CD4-positive, CD25-positive, alpha-beta regulatory T cell (primary cell): Measurements from ENCODE around the gene CDK6. TPM values are rescaled to one million over a fixed set of nuclear protein-coding genes. Genes with fewer than 3 reads are reported as not detected.

Experiments
- ATAC-seq, 2 donors: fragments of 150-1000 bp; cut with Tn5 transposase; one replicate each; pipeline ENCODE4 v1.10.0; 2021; ENCODE audit warnings: low read depth in 2 of 2, moderate number of reproducible peaks in 2 of 2, moderate library complexity in 1 of 2
- DNase-seq, 3 donors: peaks; one replicate each; pipeline versions ENCODE4 v3.0.0 to v3.0.0-alpha.2; 2012 to 2022; ENCODE audit warnings: mixed read lengths in 1 of 3
- H3K27ac ChIP-seq: one replicate; pipeline ENCODE4 v1.7.0; 2013; ENCODE audit warnings: mild to moderate bottlenecking, low read length; ENCODE audit not compliant: insufficient read depth, poor library complexity, severe bottlenecking
- H3K27me3 ChIP-seq: one replicate; pipeline ENCODE4 v1.7.0; 2013; ENCODE audit warnings: low read length; ENCODE audit not compliant: control insufficient read depth, insufficient read depth
- H3K36me3 ChIP-seq: one replicate; pipeline ENCODE4 v1.7.0; 2013; ENCODE audit warnings: mild to moderate bottlenecking, low read length, moderate library complexity; ENCODE audit not compliant: control insufficient read depth, insufficient read depth
- H3K4me1 ChIP-seq: 2 replicates; pipeline ENCODE4 v1.7.0; 2013; ENCODE audit warnings: mild to moderate bottlenecking, low read length; ENCODE audit not compliant: insufficient read depth, control insufficient read depth, poor library complexity, severe bottlenecking
- H3K4me3 ChIP-seq: one replicate; pipeline ENCODE4 v1.7.0; 2013; ENCODE audit warnings: low read depth, mild to moderate bottlenecking, low read length, moderate library complexity
- H3K9me3 ChIP-seq, 2 experiments: 1 replicate in 1 of 2; 2 replicates in 1 of 2; pipeline ENCODE4 v1.7.0; 2013; ENCODE audit warnings: low read length in 2 of 2, mild to moderate bottlenecking in 1 of 2, moderate library complexity in 1 of 2; ENCODE audit not compliant: control insufficient read depth in 2 of 2
- H3K27ac Mint-ChIP-seq, 3 donors: one replicate each; pipeline ENCODE4 v1.8.0; 2020 to 2022; ENCODE audit warnings: mild to moderate bottlenecking in 3 of 3, mixed read lengths in 3 of 3, moderate library complexity in 2 of 3
- H3K27me3 Mint-ChIP-seq: one replicate; pipeline ENCODE4 v1.8.0; 2022; ENCODE audit warnings: mild to moderate bottlenecking, mixed read lengths
- H3K36me3 Mint-ChIP-seq: one replicate; pipeline ENCODE4 v1.8.0; 2020; ENCODE audit warnings: mixed read lengths
- H3K4me1 Mint-ChIP-seq, 4 donors: one replicate each; pipeline ENCODE4 v1.8.0; 2020 to 2022; ENCODE audit warnings: mixed read lengths in 4 of 4, mild to moderate bottlenecking in 1 of 4
- H3K4me3 Mint-ChIP-seq, 4 donors: one replicate each; pipeline ENCODE4 v1.8.0; 2020 to 2022; ENCODE audit warnings: mild to moderate bottlenecking in 4 of 4, mixed read lengths in 4 of 4, moderate library complexity in 3 of 4
- H3K9me3 Mint-ChIP-seq, 7 donors: one replicate each; pipeline ENCODE4 v1.8.0; 2020 to 2022; ENCODE audit warnings: mixed read lengths in 7 of 7, mild to moderate bottlenecking in 3 of 7, moderate library complexity in 2 of 7
- polyA plus RNA-seq, 4 donors: library from polyadenylated mRNA; unstranded; fragments of 300-500 nt; fragmentation: Illumina TruSeq; gene quantifications; one replicate each; pipeline ENCODE4 v1.2.3, GENCODE V29; 2021
- total RNA-seq: library from RNA; stranded (reverse); gene quantifications from one replicate; pipeline ENCODE4 v1.2.3, GENCODE V29; 2022

The CDK6 gene
- total and polyA plus RNA-seq, 5 donors from 2014 or later = 5.5 to 32.6 (median 9.1) TPM

DNA sequence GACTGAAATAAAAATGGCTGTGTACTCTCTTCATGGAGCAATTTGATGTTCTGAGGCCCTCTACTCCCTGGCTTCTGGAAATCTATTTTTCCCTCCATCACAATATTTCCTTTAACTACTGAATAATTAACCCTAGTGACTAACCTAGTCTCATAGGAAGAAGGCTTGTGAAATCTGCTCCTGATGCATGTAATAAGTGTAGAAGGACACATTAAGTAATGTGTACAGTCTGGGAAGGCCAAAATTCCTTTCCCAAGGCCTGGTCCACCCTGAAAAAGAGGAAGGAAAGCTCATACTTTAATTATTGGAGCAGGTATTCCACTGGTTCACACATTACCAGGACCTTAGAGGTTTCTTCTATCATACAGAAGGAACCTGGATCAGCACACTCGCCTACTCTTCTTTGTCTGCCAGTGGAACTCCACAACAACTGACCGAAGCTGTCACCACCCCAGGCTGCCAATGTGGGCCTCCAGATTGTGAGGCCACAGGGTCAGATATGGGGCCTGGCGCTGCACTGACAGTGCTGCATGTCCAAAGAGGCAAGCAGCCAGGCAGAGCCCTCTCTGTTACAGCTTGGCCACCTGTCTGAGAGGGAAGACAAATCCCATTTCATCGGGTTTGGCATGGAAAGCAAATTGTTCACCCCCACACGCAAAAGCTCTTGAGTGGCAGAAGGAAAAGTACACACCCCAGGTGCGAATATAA, 191.8 kb downstream of the CDK6 start:
- Mint-ChIP-seq H3K9me3 (no peaks in the 10 kb centered on the region), H3K27me3 (no peaks in the 10 kb centered on the region), H3K4me1 (peaks cover 17 to 56% (median 42%) of the 10 kb centered on the region in 4 donors), H3K4me3 (no peak overlapping the region), H3K27ac (no peak overlapping the region), H3K36me3 (no peaks in the 10 kb centered on the region)
- Histone ChIP-seq H3K4me3 (no peak overlapping the region), H3K4me1 (peaks cover 17% of the 10 kb centered on the region), H3K27ac (no peak overlapping the region), H3K9me3 (no peaks in the 10 kb centered on the region), H3K36me3 (no peaks in the 10 kb centered on the region), H3K27me3 (no peaks in the 10 kb centered on the region)
- DNase-seq = no peak
- ATAC-seq = no peak

DNA sequence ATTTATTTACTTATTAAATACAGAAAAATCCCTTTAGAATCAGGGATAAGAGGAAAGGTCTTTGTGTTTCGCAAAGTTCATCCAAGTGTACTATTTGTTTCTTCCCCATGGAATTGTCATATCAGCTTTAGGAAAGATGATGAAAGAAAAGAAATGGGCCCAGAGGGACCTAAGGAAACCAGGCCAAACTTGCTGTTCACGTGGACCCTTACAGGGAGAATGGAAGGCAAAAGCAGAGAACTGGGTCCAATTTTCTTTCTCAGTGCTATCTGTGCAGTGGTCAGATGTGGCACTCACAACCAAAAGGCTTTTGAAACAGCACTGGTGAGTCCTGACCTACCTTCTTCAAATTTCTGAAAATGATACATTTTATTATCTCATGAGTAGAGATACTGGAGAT, 192.6 kb downstream of the CDK6 start:
- Histone ChIP-seq H3K4me3 (no peak overlapping the region), H3K27me3 (no peaks in the 10 kb centered on the region), H3K9me3 (no peaks in the 10 kb centered on the region), H3K4me1 (peaks cover 19% of the 10 kb centered on the region), H3K27ac (no peak overlapping the region), H3K36me3 (no peaks in the 10 kb centered on the region)
- Mint-ChIP-seq H3K27ac (peak overlapping the region in 1 of 3 donors; percentile 17), H3K27me3 (no peaks in the 10 kb centered on the region), H3K4me1 (peaks cover 23 to 61% (median 47%) of the 10 kb centered on the region in 4 donors), H3K4me3 (no peak overlapping the region), H3K36me3 (no peaks in the 10 kb centered on the region), H3K9me3 (no peaks in the 10 kb centered on the region)
- ATAC-seq = no peak
- no peak for DNase-seq

DNA sequence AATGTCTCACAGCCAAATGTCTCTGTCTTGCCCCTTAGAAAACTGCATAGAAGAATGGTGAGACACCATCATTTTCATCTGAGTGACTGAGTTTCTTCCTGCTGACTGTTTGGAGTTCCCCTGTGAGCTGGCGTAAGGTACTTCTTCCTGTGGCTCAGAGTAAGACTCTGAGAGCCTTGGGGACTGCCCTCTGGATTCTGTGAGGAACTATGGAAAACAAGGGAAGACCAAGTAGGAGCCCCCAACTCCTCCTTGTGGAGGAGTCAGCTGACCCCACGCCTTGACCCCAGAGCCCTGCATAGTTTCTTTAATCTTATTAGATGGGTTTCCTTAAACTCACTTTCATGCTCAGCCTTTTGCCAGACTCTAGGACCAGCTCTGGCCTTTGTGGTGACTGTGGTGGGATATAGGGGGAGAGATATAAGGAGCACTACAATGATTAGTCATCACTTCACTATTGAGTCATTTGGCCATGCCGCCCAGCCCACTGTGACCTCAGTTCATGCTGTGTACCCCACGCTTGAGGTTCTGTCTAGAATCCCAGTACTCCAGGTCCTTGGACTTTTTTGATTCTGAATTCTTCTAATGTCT, 194.4 kb downstream of the CDK6 start:
- DNase-seq = peak in 1 of 3 donors; percentile 57
- peak; percentile 64 to 74 for ATAC-seq
- H3K27me3 Mint-ChIP-seq = no peaks in the 10 kb centered on the region
- H3K4me1 Mint-ChIP-seq = peaks cover 21 to 52% (median 38%) of the 10 kb centered on the region in 4 donors
- peak overlapping the region; percentile 4 for H3K4me3 ChIP-seq
- no peaks in the 10 kb centered on the region for H3K36me3 ChIP-seq
- no peaks in the 10 kb centered on the region for H3K36me3 Mint-ChIP-seq
- H3K9me3 ChIP-seq = no peaks in the 10 kb centered on the region
- H3K4me3 Mint-ChIP-seq = peak overlapping the region; percentile 38 to 68 (median 50)
- peaks cover 19% of the 10 kb centered on the region for H3K4me1 ChIP-seq
- peak overlapping the region; percentile 71 for H3K27ac ChIP-seq
- peak overlapping the region; percentile 90 to 94 (median 93) for H3K27ac Mint-ChIP-seq
- H3K27me3 ChIP-seq = no peaks in the 10 kb centered on the region
- H3K9me3 Mint-ChIP-seq = no peaks in the 10 kb centered on the region

DNA sequence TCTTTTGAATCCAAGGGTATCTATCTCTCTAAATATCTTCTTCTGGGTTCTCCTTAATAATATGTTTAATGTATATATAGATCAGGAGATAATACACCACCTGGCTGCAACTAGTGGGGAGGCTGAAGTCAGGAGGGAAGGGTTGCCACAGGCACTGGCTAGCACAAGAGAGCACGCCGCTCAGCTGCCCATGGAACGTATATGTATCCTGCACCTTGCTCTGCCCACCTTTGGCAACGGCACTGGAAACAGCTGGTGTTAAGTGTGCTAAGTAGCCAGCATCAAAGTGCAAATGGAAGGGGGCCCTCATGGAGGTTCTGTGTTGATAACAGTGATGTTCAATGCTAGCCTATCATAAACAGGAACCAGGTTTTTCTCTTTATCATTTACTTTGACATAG, 196.4 kb downstream of the CDK6 start:
- Mint-ChIP-seq H3K27me3 (no peaks in the 10 kb centered on the region), H3K4me3 (no peak overlapping the region), H3K9me3 (no peaks in the 10 kb centered on the region), H3K4me1 (peaks cover 23 to 55% (median 38%) of the 10 kb centered on the region in 4 donors), H3K27ac (peak overlapping the region in 2 of 3 donors; percentile 65 to 76), H3K36me3 (no peaks in the 10 kb centered on the region)
- Histone ChIP-seq H3K27me3 (no peaks in the 10 kb centered on the region), H3K9me3 (no peaks in the 10 kb centered on the region), H3K4me3 (no peak overlapping the region), H3K36me3 (no peaks in the 10 kb centered on the region), H3K27ac (no peak overlapping the region), H3K4me1 (peaks cover 19% of the 10 kb centered on the region)
- DNase-seq = no peak
- no peak for ATAC-seq

DNA sequence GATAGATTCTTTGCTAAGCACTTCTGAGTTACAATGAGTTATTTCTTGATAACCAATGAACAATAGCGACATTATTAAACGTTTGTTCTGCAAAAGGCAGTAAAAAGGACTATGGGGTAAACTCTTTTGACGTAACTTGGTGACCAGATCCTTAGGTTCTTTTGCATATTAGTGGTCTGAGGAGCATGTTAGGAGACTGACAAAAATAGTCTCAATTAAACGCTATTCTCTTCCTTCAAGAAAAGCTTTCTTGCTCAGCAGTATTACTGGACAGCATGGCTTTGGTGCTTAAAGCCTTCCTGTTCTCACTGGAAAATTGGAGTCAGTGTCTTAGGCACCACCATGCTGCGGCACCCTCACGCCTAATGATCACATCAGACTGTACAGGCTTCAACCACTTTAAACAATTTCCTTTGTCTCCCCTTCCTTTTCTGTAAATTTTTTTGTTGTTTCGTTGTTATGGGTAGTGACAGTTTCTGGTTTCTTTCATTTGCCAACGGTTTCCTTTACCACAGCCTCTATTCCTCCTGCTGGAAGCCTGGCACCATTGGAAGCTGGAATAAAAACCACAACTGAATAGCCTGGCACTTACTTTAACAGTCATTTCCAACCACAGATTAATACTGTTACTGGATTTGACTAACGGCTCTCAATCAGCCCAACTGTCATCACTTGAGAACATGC, 197.0 kb downstream of the CDK6 start:
- peaks cover 19% of the 10 kb centered on the region for H3K4me1 ChIP-seq
- H3K36me3 ChIP-seq = no peaks in the 10 kb centered on the region
- Mint-ChIP-seq H3K27ac (peak overlapping the region; percentile 4 to 90 (median 47)), H3K4me1 (peaks cover 23 to 51% (median 36%) of the 10 kb centered on the region in 4 donors), H3K27me3 (no peaks in the 10 kb centered on the region), H3K4me3 (peak overlapping the region in 2 of 4 donors; percentile 24 to 53), H3K9me3 (no peaks in the 10 kb centered on the region), H3K36me3 (no peaks in the 10 kb centered on the region)
- peak overlapping the region; percentile 37 for H3K4me3 ChIP-seq
- DNase-seq = peak in 1 of 3 donors; percentile 49
- no peak for ATAC-seq
- H3K9me3 ChIP-seq = no peaks in the 10 kb centered on the region
- no peaks in the 10 kb centered on the region for H3K27me3 ChIP-seq
- H3K27ac ChIP-seq = no peak overlapping the region

DNA sequence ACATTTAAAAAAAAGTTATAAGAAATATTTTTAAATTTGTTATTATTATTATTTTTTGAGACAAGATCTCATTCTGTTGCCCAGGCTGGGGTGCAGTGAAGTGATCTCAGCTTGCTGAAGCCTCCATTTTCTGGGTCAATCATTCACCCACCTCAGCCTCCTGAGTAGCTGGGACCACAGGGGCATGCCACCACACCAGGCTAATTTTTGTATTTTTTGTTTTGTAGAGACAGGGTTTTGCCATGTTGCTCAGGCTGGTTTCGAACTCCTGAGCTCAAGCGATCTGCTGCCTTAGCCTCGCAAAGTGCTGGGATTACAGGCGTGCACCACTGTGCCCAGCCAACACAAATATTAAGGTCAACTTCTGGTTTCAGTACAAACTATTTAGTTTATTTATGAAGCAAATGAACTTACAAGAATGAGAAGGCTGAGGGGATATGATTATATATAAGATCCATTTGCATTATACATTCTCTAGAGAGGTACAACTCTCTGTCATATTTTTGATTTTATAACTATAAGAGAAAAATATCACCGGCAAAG, 200.3 kb downstream of the CDK6 start:
- Histone ChIP-seq H3K27ac (no peak overlapping the region), H3K9me3 (no peaks in the 10 kb centered on the region), H3K4me3 (no peak overlapping the region), H3K36me3 (no peaks in the 10 kb centered on the region), H3K27me3 (no peaks in the 10 kb centered on the region), H3K4me1 (peaks cover 25% of the 10 kb centered on the region)
- Mint-ChIP-seq H3K4me3 (no peak overlapping the region), H3K27ac (no peak overlapping the region), H3K9me3 (no peaks in the 10 kb centered on the region), H3K36me3 (no peaks in the 10 kb centered on the region), H3K27me3 (no peaks in the 10 kb centered on the region), H3K4me1 (peaks cover 25 to 54% (median 39%) of the 10 kb centered on the region in 4 donors)
- ATAC-seq = no peak
- no peak for DNase-seq

DNA sequence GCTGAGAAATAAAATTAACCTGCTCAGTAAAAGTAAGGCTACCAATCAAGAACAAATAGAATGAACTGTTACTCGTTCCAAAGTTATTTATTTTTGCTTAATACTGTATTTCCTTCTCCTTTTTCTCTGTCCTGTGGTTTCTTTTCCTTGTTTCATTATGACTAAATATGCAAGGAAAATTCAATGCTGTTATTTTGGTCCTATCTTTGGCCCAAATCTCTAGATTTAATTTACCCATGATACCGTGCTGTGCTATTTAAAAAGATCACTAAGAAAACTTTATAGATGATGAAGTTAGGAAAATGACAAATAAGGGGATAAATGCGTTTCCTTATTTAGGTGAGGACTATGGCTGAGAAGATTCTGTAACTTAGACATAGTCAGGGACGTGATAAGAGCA, 200.8 kb downstream of the CDK6 start:
- Histone ChIP-seq H3K36me3 (no peaks in the 10 kb centered on the region), H3K4me1 (peaks cover 25% of the 10 kb centered on the region), H3K27me3 (no peaks in the 10 kb centered on the region), H3K9me3 (no peaks in the 10 kb centered on the region), H3K4me3 (no peak overlapping the region), H3K27ac (no peak overlapping the region)
- DNase-seq (no peak), ATAC-seq (no peak)
- Mint-ChIP-seq H3K9me3 (no peaks in the 10 kb centered on the region), H3K4me1 (peaks cover 25 to 55% (median 38%) of the 10 kb centered on the region in 4 donors), H3K36me3 (no peaks in the 10 kb centered on the region), H3K4me3 (no peak overlapping the region), H3K27ac (no peak overlapping the region), H3K27me3 (no peaks in the 10 kb centered on the region)
